Hepatocyte (in vitro differentiated cells): ENCODE data around the gene OMD. TPM values are rescaled to one million over a fixed set of nuclear protein-coding genes. Genes with fewer than 3 reads are reported as not detected.

Source experiments
- DNase-seq: peaks from one replicate; pipeline ENCODE4 v3.0.0-alpha.2; 2016; ENCODE audit warnings: low spot score
- H2AFZ ChIP-seq: fragments of 200-600 bp; sonication (generic); 2 replicates; pipeline ENCODE4 v1.6.0; 2016; ENCODE audit warnings: antibody characterized with exemption, mild to moderate bottlenecking
- H3K27ac ChIP-seq: fragments of 200-600 bp; sonication (generic); 2 replicates; pipeline ENCODE4 v1.5.1; 2016; ENCODE audit warnings: mild to moderate bottlenecking
- H3K27me3 ChIP-seq: fragments of 200-600 bp; sonication (generic); 2 replicates; pipeline ENCODE4 v1.6.1; 2016
- H3K36me3 ChIP-seq: fragments of 200-600 bp; sonication (generic); replicated peaks from 2 replicates; pipeline ENCODE4 v1.5.1; 2016; ENCODE audit warnings: low read depth; ENCODE audit not compliant: insufficient read depth
- H3K4me1 ChIP-seq: fragments of 200-600 bp; sonication (generic); 2 replicates; pipeline ENCODE4 v1.5.1; 2016; ENCODE audit warnings: mild to moderate bottlenecking, moderate library complexity; ENCODE audit not compliant: insufficient read depth
- H3K4me2 ChIP-seq: fragments of 200-600 bp; sonication (generic); 2 replicates; pipeline ENCODE4 v1.6.0; 2016
- H3K4me3 ChIP-seq: fragments of 200-600 bp; sonication (generic); 2 replicates; pipeline ENCODE4 v1.5.1; 2016; ENCODE audit warnings: mild to moderate bottlenecking
- H3K79me2 ChIP-seq: fragments of 200-600 bp; sonication (generic); 2 replicates; pipeline ENCODE4 v1.6.0; 2017; ENCODE audit warnings: mild to moderate bottlenecking
- H3K9me2 ChIP-seq: fragments of 200-600 bp; sonication (generic); replicated peaks from 2 replicates; pipeline ENCODE4 v1.6.0; 2017; ENCODE audit warnings: mild to moderate bottlenecking; ENCODE audit not compliant: insufficient read depth
- H3K9me3 ChIP-seq: fragments of 200-600 bp; sonication (generic); 2 replicates; pipeline ENCODE4 v1.5.1; 2016; ENCODE audit warnings: low read depth, mild to moderate bottlenecking
- H4K20me1 ChIP-seq: fragments of 200-600 bp; sonication (generic); 2 replicates; pipeline ENCODE4 v1.6.0; 2016; ENCODE audit warnings: mild to moderate bottlenecking; ENCODE audit not compliant: insufficient read depth, poor library complexity, severe bottlenecking
- EZH2 ChIP-seq: fragments of 200-600 bp; sonication (generic); IDR thresholded peaks from 2 replicates; pipeline ENCODE4 v1.6.1; 2016; ENCODE audit warnings: antibody characterized with exemption, mild to moderate bottlenecking, borderline replicate concordance
- EZH2phosphoT487 ChIP-seq: fragments of 200-600 bp; sonication (generic); IDR thresholded peaks from one replicate; pipeline ENCODE4 v1.6.1; 2018; ENCODE audit warnings: antibody characterized with exemption, mild to moderate bottlenecking, low read depth, moderate library complexity; ENCODE audit not compliant: unreplicated experiment, severe bottlenecking
- WGBS: methylation state at CpG from one replicate; pipeline ENCODE4 v1.1.6; 2016; ENCODE audit warnings: low lambda C conversion rate; ENCODE audit errors: missing lambda C conversion rate; 5-methylcytosine and 5-hydroxymethylcytosine counted together
- polyA plus RNA-seq: library from polyadenylated mRNA; unstranded; fragments of >200 nt; fragmentation: Nextera tagmentation; extraction: Ambion mirVana; gene quantifications from 2 replicates; pipeline ENCODE4 v1.2.1, GENCODE V29; 2016
- total RNA-seq: library from RNA; depleted of rRNA; stranded (reverse); fragments of >200 nt; gene quantifications from 2 replicates; pipeline ENCODE4 v1.2.3, GENCODE V29; 2014
- TF ChIP-seq, protein P1 (sequence below): fragments of 200-600 bp; sonication (generic); IDR thresholded peaks from 2 replicates; pipeline ENCODE4 v1.5.1; 2016; ENCODE audit warnings: antibody characterized with exemption, mild to moderate bottlenecking; ENCODE audit not compliant: poor library complexity

The OMD gene
- total and polyA plus RNA-seq, 2 experiments from 2014 or later = 0.17 to 0.47 TPM

DNA sequence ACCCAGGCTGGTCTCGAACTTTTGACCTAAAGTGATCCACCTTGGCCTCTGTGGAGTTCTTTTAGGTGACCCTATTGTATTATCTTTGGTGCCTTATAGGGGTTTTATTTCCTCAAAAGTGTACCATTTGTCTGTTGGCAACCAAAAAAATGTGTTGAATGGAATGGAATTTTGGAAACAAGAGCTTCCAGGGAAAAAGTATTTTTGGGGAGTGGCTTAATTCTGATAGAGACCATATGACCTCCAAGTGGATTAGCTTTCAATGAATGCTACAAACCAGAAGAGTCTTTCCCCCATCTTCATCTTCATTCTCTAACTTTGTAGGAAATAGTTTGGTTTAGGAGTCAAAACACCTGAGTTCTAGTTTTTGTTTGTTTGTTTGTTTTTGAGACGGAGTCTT lies 16.5 kb downstream of the OMD start:
- no peak overlapping the region for H2AFZ ChIP-seq

DNA sequence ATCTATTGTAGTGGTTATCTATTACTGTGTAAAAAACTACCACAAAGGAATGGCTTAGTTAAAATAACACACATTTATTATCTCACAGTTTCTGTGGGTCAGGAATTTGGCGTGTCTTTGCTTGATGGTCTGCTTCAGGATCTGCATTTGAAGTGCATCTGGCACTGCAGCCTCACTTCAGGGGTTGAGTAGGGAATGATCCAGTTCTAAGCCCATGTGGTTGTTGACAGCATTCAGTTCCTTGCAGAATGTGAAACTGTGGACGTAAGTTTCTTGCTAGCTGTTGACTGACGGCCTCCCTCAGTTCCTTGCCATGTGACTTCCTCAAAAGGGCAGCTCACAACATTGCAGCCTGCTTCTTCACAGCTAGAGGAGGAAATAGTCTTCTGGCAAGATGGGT lies 17.8 kb downstream of the OMD start:
- no peaks in the 10 kb centered on the region for H3K36me3 ChIP-seq
- peak overlapping the region; percentile 43 for H3K27ac ChIP-seq
- H3K27me3 ChIP-seq = no peaks in the 10 kb centered on the region
- H3K4me3 ChIP-seq = no peak overlapping the region
- peak; percentile 25 for DNase-seq
- TF ChIP-seq, protein P1, sequence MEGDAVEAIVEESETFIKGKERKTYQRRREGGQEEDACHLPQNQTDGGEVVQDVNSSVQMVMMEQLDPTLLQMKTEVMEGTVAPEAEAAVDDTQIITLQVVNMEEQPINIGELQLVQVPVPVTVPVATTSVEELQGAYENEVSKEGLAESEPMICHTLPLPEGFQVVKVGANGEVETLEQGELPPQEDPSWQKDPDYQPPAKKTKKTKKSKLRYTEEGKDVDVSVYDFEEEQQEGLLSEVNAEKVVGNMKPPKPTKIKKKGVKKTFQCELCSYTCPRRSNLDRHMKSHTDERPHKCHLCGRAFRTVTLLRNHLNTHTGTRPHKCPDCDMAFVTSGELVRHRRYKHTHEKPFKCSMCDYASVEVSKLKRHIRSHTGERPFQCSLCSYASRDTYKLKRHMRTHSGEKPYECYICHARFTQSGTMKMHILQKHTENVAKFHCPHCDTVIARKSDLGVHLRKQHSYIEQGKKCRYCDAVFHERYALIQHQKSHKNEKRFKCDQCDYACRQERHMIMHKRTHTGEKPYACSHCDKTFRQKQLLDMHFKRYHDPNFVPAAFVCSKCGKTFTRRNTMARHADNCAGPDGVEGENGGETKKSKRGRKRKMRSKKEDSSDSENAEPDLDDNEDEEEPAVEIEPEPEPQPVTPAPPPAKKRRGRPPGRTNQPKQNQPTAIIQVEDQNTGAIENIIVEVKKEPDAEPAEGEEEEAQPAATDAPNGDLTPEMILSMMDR = no peak
- TF ChIP-seq EZH2 = no peak
- no peak for TF ChIP-seq EZH2phosphoT487
- 59% methylated on average over 3 of the region's 3 CpGs for WGBS
- H3K4me1 ChIP-seq = peaks cover 14% of the 10 kb centered on the region
- H3K4me2 ChIP-seq = peak overlapping the region; percentile 39
- H3K9me2 ChIP-seq = no peaks in the 10 kb centered on the region
- H4K20me1 ChIP-seq = no peaks in the 10 kb centered on the region
- no peak overlapping the region for H2AFZ ChIP-seq
- H3K79me2 ChIP-seq = no peaks in the 10 kb centered on the region
- H3K9me3 ChIP-seq = no peaks in the 10 kb centered on the region

More for the DNA sequence above, 16.5 kb downstream of the OMD start:
- Histone ChIP-seq H4K20me1 (no peaks in the 10 kb centered on the region), H3K4me1 (peaks cover 14% of the 10 kb centered on the region), H3K9me3 (no peaks in the 10 kb centered on the region), H3K36me3 (no peaks in the 10 kb centered on the region), H3K9me2 (no peaks in the 10 kb centered on the region), H3K27me3 (no peaks in the 10 kb centered on the region), H3K4me2 (no peak overlapping the region), H3K4me3 (no peak overlapping the region), H3K27ac (no peak overlapping the region), H3K79me2 (no peaks in the 10 kb centered on the region)
- TF ChIP-seq, protein P1 = no peak
- TF ChIP-seq EZH2 = no peak
- TF ChIP-seq EZH2phosphoT487 = no peak
- WGBS = 98% methylated on average over 2 of the region's 2 CpGs
- no peak for DNase-seq

DNA sequence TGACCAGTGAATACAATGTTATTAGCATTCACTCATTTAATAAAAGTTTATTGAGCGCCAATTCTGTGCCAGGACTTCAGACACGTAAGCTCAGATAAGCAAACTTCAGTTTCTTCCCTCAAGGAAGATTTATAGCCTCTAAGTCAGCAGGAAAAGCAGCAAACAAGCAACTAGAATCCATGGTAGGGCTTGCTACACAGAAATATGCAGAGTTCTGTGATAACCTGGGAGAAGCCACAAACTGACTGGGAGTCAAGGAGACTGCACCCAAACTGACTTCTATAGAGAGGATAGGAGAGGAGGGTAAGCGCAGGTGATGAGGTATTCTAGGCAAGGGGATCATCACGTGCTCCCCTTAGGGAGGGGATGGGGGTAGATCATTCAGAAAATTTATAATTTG lies 18.5 kb downstream of the OMD start:
- Histone ChIP-seq H3K4me2 (peak overlapping the region; percentile 39), H3K79me2 (no peaks in the 10 kb centered on the region), H4K20me1 (no peaks in the 10 kb centered on the region), H3K9me2 (no peaks in the 10 kb centered on the region), H3K36me3 (no peaks in the 10 kb centered on the region), H3K4me1 (peaks cover 11% of the 10 kb centered on the region), H2AFZ (no peak overlapping the region), H3K27ac (peak overlapping the region; percentile 43), H3K9me3 (no peaks in the 10 kb centered on the region), H3K4me3 (no peak overlapping the region), H3K27me3 (no peaks in the 10 kb centered on the region)
- peak; percentile 39 for DNase-seq
- TF ChIP-seq, protein P1 = no peak
- TF ChIP-seq EZH2phosphoT487 (no peak), EZH2 (no peak)
- 42% methylated on average over 4 of the region's 4 CpGs for WGBS
